Duodenal mucosa (tissue), 2 donors: ENCODE measurements around the gene MME.

Experiments used
- H3K27ac ChIP-seq: one replicate; pipeline ENCODE4 v1.7.0; 2013; ENCODE audit warnings: low read depth, low read length
- H3K27me3 ChIP-seq, 2 donors: one replicate each; pipeline ENCODE4 v1.7.0; 2013; ENCODE audit warnings: low read length in 2 of 2, control low read depth in 1 of 2; ENCODE audit not compliant: insufficient read depth in 2 of 2, control insufficient read depth in 1 of 2
- H3K36me3 ChIP-seq, 2 donors: one replicate each; pipeline ENCODE4 v1.7.0; 2013; ENCODE audit warnings: low read length in 2 of 2, control low read depth in 1 of 2; ENCODE audit not compliant: insufficient read depth in 2 of 2, control insufficient read depth in 1 of 2
- H3K4me1 ChIP-seq, 2 donors: one replicate each; pipeline ENCODE4 v1.7.0; 2013; ENCODE audit warnings: low read length in 2 of 2, control low read depth in 1 of 2; ENCODE audit not compliant: insufficient read depth in 2 of 2, control insufficient read depth in 1 of 2
- H3K4me3 ChIP-seq, 2 donors: one replicate each; pipeline ENCODE4 v1.7.0; 2013; ENCODE audit warnings: low read length in 2 of 2, low read depth in 1 of 2
- H3K9ac ChIP-seq, 2 donors: one replicate each; pipeline ENCODE4 v1.7.0; 2013; ENCODE audit warnings: low read length in 2 of 2, low read depth in 1 of 2
- H3K9me3 ChIP-seq, 2 donors: one replicate each; pipeline ENCODE4 v1.7.0; 2013; ENCODE audit warnings: low read length in 2 of 2, control low read depth in 1 of 2; ENCODE audit not compliant: control insufficient read depth in 1 of 2

The MME gene

DNA sequence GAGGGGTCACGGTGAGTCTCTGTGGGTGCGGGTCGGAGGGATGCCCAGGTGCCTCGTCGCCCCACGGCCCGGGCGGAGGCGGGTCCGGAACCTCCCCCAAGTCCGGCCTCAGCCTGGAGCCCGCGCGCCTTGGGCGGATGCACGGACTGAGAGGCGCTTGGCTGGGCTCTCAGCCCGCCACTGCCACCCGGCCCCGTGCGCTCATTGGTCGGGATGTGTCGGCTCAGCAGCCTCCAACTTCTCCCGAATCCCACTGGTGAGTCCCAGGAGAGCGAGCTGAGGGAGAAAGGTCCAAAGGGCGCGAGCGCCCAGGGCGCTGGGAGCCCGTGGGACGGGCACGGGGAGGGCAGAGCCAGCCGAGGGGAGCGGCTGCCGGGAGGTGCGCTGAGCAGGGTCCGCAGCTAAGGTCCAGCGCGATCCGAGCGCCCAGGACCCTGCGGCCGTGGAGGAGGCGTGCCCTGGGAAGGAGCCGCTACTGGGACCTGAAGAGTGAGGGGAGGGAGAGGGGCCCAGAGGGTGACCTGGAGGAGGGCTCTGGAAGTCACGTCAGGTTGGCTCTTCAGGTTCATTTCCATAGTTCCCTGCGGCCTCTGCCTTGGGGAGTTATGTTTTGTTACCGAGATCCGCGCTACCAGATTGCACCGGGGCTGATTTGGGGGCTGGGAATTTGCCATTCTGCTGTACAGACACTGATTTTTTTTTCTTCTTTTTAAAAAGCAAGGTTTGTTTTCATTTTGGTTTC lies at the start of gene MME:
Gene MME (plus strand): TSS at position 574 of the 742 bp plus-strand sequence. CDS start 3,849 bp downstream, outside the sequence.
- peak within 1 kb of the TSS; percentile 65 to 72 for H3K9ac ChIP-seq

DNA sequence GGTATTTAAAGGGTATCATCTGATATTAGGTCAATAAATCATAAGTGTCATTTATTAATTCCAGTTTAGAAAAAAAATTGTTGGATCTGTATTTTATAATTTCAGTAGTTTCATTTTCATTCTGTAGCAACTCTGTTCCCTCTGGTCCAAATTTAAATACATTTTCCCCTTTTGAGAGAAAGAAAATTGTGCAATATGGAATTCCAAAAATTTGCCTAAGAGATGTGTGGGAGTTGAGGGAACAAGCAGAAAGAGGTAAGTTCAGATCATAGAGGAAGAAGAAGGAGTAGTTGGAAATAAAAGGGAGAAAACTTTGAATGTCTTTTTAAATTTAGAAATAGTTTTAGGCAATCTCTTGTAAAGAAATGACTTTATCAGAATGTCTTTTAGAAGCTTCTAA lies 48.9 kb upstream of the MME start:
- Histone ChIP-seq H3K9me3 (no peaks in the 10 kb centered on the region), H3K36me3 (no peaks in the 10 kb centered on the region), H3K4me3 (no peak overlapping the region), H3K4me1 (peaks cover 0 to 8% of the 10 kb centered on the region in 2 donors), H3K9ac (no peak overlapping the region), H3K27me3 (no peaks in the 10 kb centered on the region), H3K27ac (no peak overlapping the region)

More for the DNA sequence above, at the start of gene MME:
- Histone ChIP-seq H3K4me1 (peaks cover 0 to 3% of the 10 kb centered on the region in 2 donors), H3K27ac (peak within 1 kb of the TSS; percentile 34), H3K27me3 (peaks cover 0 to 8% of the 10 kb centered on the region in 2 donors), H3K36me3 (no peaks in the 10 kb centered on the region), H3K9me3 (no peaks in the 10 kb centered on the region), H3K4me3 (peak within 1 kb of the TSS; percentile 71 to 75)

GRCh38 chr3:155032918-155033317 lies 47.2 kb upstream of the MME start:
- Histone ChIP-seq H3K9ac (no peak overlapping the region), H3K27ac (no peak overlapping the region), H3K9me3 (no peaks in the 10 kb centered on the region), H3K4me3 (no peak overlapping the region), H3K4me1 (no peaks in the 10 kb centered on the region), H3K36me3 (no peaks in the 10 kb centered on the region), H3K27me3 (no peaks in the 10 kb centered on the region)

DNA sequence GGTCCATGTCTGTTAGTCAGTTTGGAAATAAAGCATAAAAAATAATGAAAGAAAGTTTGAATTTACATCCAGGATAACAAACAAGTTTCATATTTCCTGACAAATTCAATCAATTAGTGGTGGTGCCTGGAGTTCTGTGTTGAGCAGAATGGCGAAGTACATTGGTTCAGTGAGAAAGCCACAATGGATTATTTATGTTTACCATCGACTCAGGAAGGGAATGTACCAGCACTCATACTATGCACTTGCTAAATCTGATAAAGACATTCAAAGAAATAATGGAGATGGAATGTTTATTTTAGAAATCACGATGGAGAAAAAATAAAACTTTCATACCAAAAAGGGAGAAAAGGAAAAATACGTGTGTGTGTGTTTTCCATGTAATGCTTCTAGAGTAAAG lies 45.3 kb upstream of the MME start:
- Histone ChIP-seq H3K9me3 (no peaks in the 10 kb centered on the region), H3K36me3 (no peaks in the 10 kb centered on the region), H3K27me3 (no peaks in the 10 kb centered on the region), H3K9ac (no peak overlapping the region), H3K27ac (no peak overlapping the region), H3K4me3 (no peak overlapping the region), H3K4me1 (no peaks in the 10 kb centered on the region)

- no peak overlapping the region for H3K4me3 ChIP-seq
- H3K27me3 ChIP-seq: no peaks in the 10 kb centered on the region
- no peak overlapping the region for H3K9ac ChIP-seq
- no peaks in the 10 kb centered on the region for H3K36me3 ChIP-seq
- H3K4me1 ChIP-seq: no peaks in the 10 kb centered on the region
- no peaks in the 10 kb centered on the region for H3K9me3 ChIP-seq
- H3K27ac ChIP-seq: no peak overlapping the region
Observed at GRCh38 chr3:155035553-155035952, 44.6 kb upstream of the MME start.

- H3K27ac ChIP-seq: no peak overlapping the region
- H3K4me1 ChIP-seq: no peaks in the 10 kb centered on the region
- no peaks in the 10 kb centered on the region for H3K9me3 ChIP-seq
- no peaks in the 10 kb centered on the region for H3K36me3 ChIP-seq
- H3K4me3 ChIP-seq: no peak overlapping the region
- no peaks in the 10 kb centered on the region for H3K27me3 ChIP-seq
- no peak overlapping the region for H3K9ac ChIP-seq
Observed at GRCh38 chr3:155037508-155038202, 42.5 kb upstream of the MME start.

DNA sequence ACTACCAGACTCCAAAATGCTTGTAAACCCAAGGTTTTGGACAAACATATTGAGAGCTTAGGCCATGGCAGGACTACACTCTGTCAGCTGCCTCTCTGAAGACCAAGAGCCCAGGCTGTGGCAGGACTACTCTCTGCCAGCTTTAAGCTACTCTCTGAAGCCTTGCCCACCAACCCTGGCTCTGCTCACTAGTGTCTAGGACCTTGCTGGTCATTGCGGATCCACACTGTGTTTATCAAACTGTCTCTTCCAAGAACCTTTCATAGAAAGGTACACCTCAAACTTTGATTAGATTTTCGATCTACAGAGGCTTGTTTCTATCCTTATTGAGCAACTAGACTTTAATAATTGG lies 41.9 kb upstream of the MME start:
- Histone ChIP-seq H3K36me3 (no peaks in the 10 kb centered on the region), H3K9me3 (no peaks in the 10 kb centered on the region), H3K4me1 (no peaks in the 10 kb centered on the region), H3K9ac (no peak overlapping the region), H3K27me3 (no peaks in the 10 kb centered on the region), H3K4me3 (no peak overlapping the region), H3K27ac (no peak overlapping the region)

- no peak overlapping the region for H3K4me3 ChIP-seq
- H3K9ac ChIP-seq: no peak overlapping the region
- no peaks in the 10 kb centered on the region for H3K27me3 ChIP-seq
- H3K27ac ChIP-seq: no peak overlapping the region
- H3K36me3 ChIP-seq: no peaks in the 10 kb centered on the region
- H3K4me1 ChIP-seq: no peaks in the 10 kb centered on the region
- peaks cover 0 to 8% of the 10 kb centered on the region in 2 donors for H3K9me3 ChIP-seq
Observed at GRCh38 chr3:155046935-155047334, 33.2 kb upstream of the MME start.

DNA sequence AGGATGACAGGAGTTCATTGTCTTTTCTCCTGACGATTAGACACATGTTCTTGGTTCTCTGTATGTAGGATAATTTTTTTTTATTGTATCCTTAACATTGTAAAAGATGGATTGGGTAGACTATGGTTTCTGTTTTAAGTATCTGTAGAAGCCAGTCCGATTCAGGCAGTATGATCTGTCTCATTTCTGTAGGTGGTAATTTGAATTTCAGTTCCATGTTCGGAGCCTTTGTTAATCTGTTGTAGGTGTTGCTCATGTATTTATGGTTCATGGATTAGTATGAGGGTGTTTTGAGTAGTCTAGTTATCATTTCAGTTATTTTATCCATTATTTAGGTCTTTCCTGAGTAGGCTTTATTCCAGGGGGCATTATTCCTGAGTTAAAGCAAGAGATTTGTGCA lies 32.4 kb upstream of the MME start:
- Histone ChIP-seq H3K9me3 (peaks cover 2 to 8% of the 10 kb centered on the region in 2 donors), H3K4me3 (no peak overlapping the region), H3K27me3 (no peaks in the 10 kb centered on the region), H3K4me1 (no peaks in the 10 kb centered on the region), H3K9ac (no peak overlapping the region), H3K36me3 (no peaks in the 10 kb centered on the region), H3K27ac (no peak overlapping the region)

GRCh38 chr3:155049959-155050358 lies 30.2 kb upstream of the MME start:
- H3K9ac ChIP-seq: no peak overlapping the region
- no peak overlapping the region for H3K4me3 ChIP-seq
- peaks cover 2 to 15% of the 10 kb centered on the region in 2 donors for H3K9me3 ChIP-seq
- no peak overlapping the region for H3K27ac ChIP-seq
- no peaks in the 10 kb centered on the region for H3K36me3 ChIP-seq
- H3K4me1 ChIP-seq: no peaks in the 10 kb centered on the region
- no peaks in the 10 kb centered on the region for H3K27me3 ChIP-seq
